GM12865 (cell line): Measurements from ENCODE around the gene TTC39C.

Experiments used
- DNase-seq: peaks from one replicate; pipeline ENCODE4 v3.0.0; 2010; ENCODE audit warnings: low read depth
- H3K4me3 ChIP-seq: 2 replicates; pipeline ENCODE4 v1.5.1; 2011; ENCODE audit warnings: mild to moderate bottlenecking, low read depth, low read length, control low read depth
- TF ChIP-seq, protein P1 (sequence below): IDR thresholded peaks from 2 replicates; pipeline ENCODE4 v1.5.1; 2011; ENCODE audit warnings: low read length, control low read depth, low read depth, inconsistent platforms; ENCODE audit not compliant: insufficient read depth; ENCODE audit errors: missing control alignments

Gene TTC39C

DNA sequence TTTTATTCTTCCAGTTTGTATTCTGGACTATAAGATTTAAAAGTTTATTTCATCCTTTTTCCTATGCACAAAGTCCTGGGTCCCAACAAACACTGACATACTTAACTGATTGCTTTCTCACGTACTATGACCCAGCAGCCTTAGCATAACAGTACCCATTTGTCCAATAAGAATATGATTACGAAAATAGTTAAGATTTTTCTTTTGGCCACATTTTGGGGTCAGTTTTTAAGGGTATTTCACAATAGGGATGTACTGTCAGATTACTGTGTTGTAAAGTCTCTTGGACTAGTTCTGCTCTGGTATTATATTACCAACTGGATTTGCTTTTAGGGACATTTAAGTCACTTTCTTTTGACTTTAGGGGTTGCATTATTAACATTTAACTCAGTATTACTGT lies 46.1 kb downstream of the TTC39C start:
- H3K4me3 ChIP-seq: no peak overlapping the region
- TF ChIP-seq, protein P1, sequence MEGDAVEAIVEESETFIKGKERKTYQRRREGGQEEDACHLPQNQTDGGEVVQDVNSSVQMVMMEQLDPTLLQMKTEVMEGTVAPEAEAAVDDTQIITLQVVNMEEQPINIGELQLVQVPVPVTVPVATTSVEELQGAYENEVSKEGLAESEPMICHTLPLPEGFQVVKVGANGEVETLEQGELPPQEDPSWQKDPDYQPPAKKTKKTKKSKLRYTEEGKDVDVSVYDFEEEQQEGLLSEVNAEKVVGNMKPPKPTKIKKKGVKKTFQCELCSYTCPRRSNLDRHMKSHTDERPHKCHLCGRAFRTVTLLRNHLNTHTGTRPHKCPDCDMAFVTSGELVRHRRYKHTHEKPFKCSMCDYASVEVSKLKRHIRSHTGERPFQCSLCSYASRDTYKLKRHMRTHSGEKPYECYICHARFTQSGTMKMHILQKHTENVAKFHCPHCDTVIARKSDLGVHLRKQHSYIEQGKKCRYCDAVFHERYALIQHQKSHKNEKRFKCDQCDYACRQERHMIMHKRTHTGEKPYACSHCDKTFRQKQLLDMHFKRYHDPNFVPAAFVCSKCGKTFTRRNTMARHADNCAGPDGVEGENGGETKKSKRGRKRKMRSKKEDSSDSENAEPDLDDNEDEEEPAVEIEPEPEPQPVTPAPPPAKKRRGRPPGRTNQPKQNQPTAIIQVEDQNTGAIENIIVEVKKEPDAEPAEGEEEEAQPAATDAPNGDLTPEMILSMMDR: no peak
- no peak for DNase-seq

DNA sequence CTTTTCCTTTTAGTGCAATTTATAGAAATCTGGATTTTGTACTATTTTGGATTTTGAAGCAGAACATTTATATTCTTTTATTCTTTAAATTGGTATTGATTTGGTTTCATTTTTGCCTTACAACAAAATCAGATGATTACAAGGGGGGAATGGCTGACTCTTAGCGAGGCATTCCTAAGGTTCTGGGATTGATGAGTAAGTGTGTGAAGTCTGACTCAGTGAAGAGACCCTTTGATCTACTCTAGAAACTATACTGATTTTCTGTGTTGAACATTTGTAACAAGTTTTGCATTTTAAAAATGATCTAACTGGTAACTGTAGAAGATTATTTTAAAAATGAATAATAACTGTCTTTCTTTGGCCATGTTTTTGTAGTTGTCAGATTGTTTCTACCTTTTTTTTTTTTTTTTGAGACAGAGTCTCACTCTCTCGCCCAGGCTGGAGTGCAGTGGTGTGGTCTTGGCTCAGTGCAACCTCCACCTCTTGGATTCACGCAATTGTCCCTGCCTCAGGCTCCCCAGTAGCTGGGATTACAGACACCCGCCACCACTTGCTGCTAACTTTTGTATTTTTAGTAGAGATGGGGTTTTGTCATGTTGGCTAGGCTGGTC lies 48.7 kb downstream of the TTC39C start:
- no peak for DNase-seq
- H3K4me3 ChIP-seq: no peak overlapping the region
- TF ChIP-seq, protein P1: no peak

DNA sequence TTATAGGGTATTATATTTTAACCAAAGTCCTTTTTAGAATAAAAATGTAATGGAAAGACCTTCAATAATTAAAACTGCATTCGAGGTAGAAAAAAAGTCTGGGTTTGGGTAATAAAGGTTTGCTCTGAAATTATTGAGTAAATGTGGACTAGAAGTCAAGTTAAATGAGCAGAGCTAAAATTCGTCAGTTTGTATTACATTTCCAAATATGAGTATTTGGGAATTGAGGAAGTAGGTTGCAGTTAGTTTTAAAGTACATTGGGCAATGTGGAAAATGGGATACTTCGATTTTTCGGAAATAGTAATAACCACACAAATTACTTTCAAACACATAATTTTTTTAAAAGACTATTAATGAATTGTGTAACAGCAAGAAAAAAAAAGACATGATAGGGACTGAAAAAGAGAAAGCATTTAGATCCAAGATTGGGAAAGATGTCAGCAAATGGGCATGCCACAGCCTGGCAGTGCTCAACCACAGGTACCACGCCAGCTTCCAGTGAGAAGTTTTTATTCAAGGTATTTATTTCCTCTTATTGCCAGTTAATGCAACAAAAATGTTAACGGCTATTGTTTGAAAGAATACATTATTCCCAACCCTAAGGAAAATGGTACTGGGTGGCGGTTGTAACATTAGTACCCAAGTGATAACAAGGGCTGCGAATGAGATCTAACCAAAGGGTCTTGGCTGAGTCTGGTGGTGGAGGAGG lies 50.0 kb downstream of the TTC39C start:
- H3K4me3 ChIP-seq: no peak overlapping the region
- DNase-seq: no peak
- TF ChIP-seq, protein P1: no peak

DNA sequence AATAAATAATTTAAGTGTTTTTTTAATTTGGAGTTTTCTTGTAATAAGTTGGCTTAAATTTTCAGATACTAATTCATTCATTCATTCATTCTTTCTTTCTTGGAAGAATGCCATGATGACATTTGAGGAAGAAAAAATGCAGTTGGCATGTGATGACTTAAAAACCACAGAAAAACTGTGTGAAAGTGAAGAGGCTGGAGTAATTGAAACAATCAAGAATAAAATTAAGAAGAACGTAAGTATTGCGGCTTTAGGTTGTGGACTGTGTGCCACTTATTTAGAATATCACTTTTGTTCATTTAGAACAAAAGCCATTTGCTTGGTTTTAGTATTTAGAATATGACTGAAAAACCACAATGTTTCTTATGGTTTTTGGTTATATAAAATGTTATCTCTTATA lies 51.4 kb downstream of the TTC39C start:
- no peak overlapping the region for H3K4me3 ChIP-seq
- no peak for DNase-seq
- TF ChIP-seq, protein P1: no peak

DNA sequence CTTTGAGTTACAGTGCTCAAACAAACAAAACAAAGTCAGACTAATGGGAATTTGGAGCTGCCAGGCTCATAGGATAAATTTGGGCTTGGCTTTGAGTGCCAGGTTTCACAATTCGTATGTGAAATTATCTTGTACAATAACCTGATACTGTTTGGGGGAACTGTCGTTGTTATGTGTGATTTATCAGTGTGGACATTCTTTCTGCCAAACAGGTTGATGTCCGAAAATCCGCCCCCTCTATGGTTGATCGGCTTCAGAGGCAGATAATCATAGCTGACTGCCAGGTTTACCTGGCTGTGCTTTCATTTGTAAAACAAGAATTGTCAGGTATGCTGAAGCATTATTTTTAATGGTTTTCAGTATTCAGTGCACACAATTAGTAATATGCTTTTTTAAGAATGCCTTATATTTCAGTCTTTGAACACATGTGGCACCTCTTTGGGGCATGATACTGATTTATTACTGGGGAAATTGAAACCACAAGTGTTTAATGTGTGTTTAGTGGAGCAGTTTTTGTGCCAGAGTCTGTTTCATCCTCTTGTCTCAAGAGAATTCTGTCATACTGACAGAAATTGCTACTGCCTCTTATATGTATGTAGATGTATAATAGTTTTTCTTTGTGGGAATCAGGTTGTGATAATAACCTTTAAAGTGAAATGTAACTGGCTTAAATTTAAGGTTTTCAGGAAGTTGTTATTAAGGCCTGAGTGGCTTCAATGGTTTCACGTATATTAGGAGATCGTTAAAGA lies 54.6 kb downstream of the TTC39C start:
- TF ChIP-seq, protein P1: no peak
- H3K4me3 ChIP-seq: no peak overlapping the region
- DNase-seq: no peak

DNA sequence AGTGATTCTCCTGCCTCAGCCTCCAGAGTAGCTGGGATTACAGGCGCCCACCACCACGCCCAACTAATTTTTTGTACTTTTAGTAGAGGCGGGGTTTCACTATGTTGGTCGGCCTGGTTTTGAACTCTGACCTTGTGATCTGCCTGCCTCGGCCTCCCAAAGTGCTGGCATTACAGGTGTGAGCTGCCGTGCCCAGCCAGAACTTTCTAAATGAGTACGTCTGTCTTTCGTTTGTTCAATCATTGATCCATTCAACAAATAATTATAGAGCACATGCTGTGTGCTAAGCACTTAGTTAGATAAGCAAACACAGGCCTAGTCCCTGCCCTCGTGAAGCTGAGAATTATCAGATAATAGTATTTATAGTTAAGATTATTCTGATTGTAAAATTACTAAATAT lies 56.5 kb downstream of the TTC39C start:
- H3K4me3 ChIP-seq: no peak overlapping the region
- TF ChIP-seq, protein P1: no peak
- no peak for DNase-seq
